H9 (cell line): ENCODE measurements around the gene NFIL3. TPM values are rescaled to one million over a fixed set of nuclear protein-coding genes. Genes with fewer than 3 reads are reported as not detected.

Experiments used
- DNase-seq: peaks from one replicate; pipeline ENCODE4 v3.0.0-alpha.2; 2017
- H2AFZ ChIP-seq: one replicate; pipeline ENCODE4 v1.6.1; 2013; ENCODE audit warnings: mild to moderate bottlenecking, low read length, control low read depth, moderate library complexity
- H2AK5ac ChIP-seq: 2 replicates; pipeline ENCODE4 v1.6.1; 2013; ENCODE audit warnings: low read length, control low read depth, mixed read lengths; ENCODE audit not compliant: insufficient read length
- H2BK120ac ChIP-seq: one replicate; pipeline ENCODE4 v1.6.1; 2013; ENCODE audit warnings: low read depth, mild to moderate bottlenecking, low read length, control low read depth, inconsistent platforms; ENCODE audit not compliant: poor library complexity, severe bottlenecking
- H2BK12ac ChIP-seq: 2 replicates; pipeline ENCODE4 v1.6.1; 2013; ENCODE audit warnings: low read length, control low read depth, mixed read lengths, low read depth; ENCODE audit not compliant: insufficient read length
- H2BK15ac ChIP-seq: 2 replicates; pipeline ENCODE4 v1.6.1; 2013; ENCODE audit warnings: low read depth, low read length, control low read depth
- H2BK20ac ChIP-seq: one replicate; pipeline ENCODE4 v1.6.1; 2013; ENCODE audit warnings: low read depth, mild to moderate bottlenecking, low read length, control low read depth, inconsistent platforms; ENCODE audit not compliant: poor library complexity, severe bottlenecking
- H2BK5ac ChIP-seq: 2 replicates; pipeline ENCODE4 v1.6.1; 2013; ENCODE audit warnings: low read length, control low read depth, mixed read lengths; ENCODE audit not compliant: insufficient read length
- H3K14ac ChIP-seq: 2 replicates; pipeline ENCODE4 v1.6.1; 2013; ENCODE audit warnings: low read length, control low read depth; ENCODE audit not compliant: insufficient read depth
- H3K18ac ChIP-seq: 2 replicates; pipeline ENCODE4 v1.6.1; 2013; ENCODE audit warnings: low read depth, mild to moderate bottlenecking, mixed read lengths, low read length, control low read depth; ENCODE audit not compliant: insufficient read length
- H3K23ac ChIP-seq: 2 replicates; pipeline ENCODE4 v1.6.1; 2013; ENCODE audit warnings: low read length, control low read depth, mixed read lengths, low read depth; ENCODE audit not compliant: insufficient read length
- H3K23me2 ChIP-seq: 2 replicates; pipeline ENCODE4 v1.6.1; 2013; ENCODE audit warnings: low read depth, mild to moderate bottlenecking, mixed read lengths, low read length, control low read depth; ENCODE audit not compliant: insufficient read length, poor library complexity, severe bottlenecking
- H3K27ac ChIP-seq: 2 replicates; pipeline ENCODE4 v1.5.1; 2013; ENCODE audit warnings: low read length, control low read depth, mixed read lengths, low read depth; ENCODE audit not compliant: insufficient read length
- H3K27me3 ChIP-seq: 2 replicates; pipeline ENCODE4 v1.6.1; 2013; ENCODE audit warnings: low read length, control low read depth, inconsistent platforms; ENCODE audit not compliant: insufficient read depth
- H3K4ac ChIP-seq: 2 replicates; pipeline ENCODE4 v1.6.1; 2013; ENCODE audit warnings: low read depth, mild to moderate bottlenecking, control low read depth, inconsistent platforms, low read length, moderate library complexity
- H3K4me1 ChIP-seq: 2 replicates; pipeline ENCODE4 v1.6.1; 2013; ENCODE audit warnings: low read length, control low read depth, inconsistent platforms; ENCODE audit not compliant: insufficient read depth
- H3K4me2 ChIP-seq: 2 replicates; pipeline ENCODE4 v1.6.1; 2013; ENCODE audit warnings: low read length, control low read depth, mixed read lengths; ENCODE audit not compliant: insufficient read length, insufficient read depth
- H3K56ac ChIP-seq: 2 replicates; pipeline ENCODE4 v1.6.1; 2013; ENCODE audit warnings: low read depth, mild to moderate bottlenecking, mixed read lengths, low read length, control low read depth; ENCODE audit not compliant: insufficient read length
- H3K79me1 ChIP-seq: 2 replicates; pipeline ENCODE4 v1.6.1; 2013; ENCODE audit warnings: low read depth, mild to moderate bottlenecking, moderate library complexity, low read length, control low read depth, inconsistent platforms; ENCODE audit not compliant: insufficient read depth, poor library complexity, severe bottlenecking
- H3K79me2 ChIP-seq: 2 replicates; pipeline ENCODE4 v1.6.1; 2013; ENCODE audit warnings: low read length, control low read depth, inconsistent platforms; ENCODE audit not compliant: insufficient read depth
- H3K9ac ChIP-seq: 2 replicates; pipeline ENCODE4 v1.6.1; 2013; ENCODE audit warnings: low read length, control low read depth, mixed read lengths; ENCODE audit not compliant: insufficient read length; ENCODE audit errors: extremely low read depth
- H3K9me3 ChIP-seq: one replicate; pipeline ENCODE4 v1.6.1; 2013; ENCODE audit warnings: low read depth, low read length, inconsistent platforms; ENCODE audit not compliant: control insufficient read depth
- H3T11ph ChIP-seq: one replicate; pipeline ENCODE4 v1.6.1; 2013; ENCODE audit warnings: mild to moderate bottlenecking, low read length, control low read depth, inconsistent platforms
- H4K20me1 ChIP-seq: one replicate; pipeline ENCODE4 v1.6.1; 2013; ENCODE audit not compliant: control insufficient read depth, insufficient read length, insufficient read depth
- H4K5ac ChIP-seq: 2 replicates; pipeline ENCODE4 v1.6.1; 2013; ENCODE audit warnings: low read depth, mild to moderate bottlenecking, mixed read lengths, low read length, control low read depth; ENCODE audit not compliant: insufficient read length
- H4K8ac ChIP-seq: replicated peaks from 2 replicates; pipeline ENCODE4 v1.6.1; 2013; ENCODE audit warnings: low read length, control low read depth, mixed read lengths, low read depth; ENCODE audit not compliant: insufficient read length
- H4K91ac ChIP-seq: 2 replicates; pipeline ENCODE4 v1.6.1; 2013; ENCODE audit warnings: low read depth, mild to moderate bottlenecking, moderate library complexity, mixed read lengths, low read length, control low read depth; ENCODE audit not compliant: insufficient read length
- H3K27ac Mint-ChIP-seq, 3 experiments: 2 replicates in 2 of 3; 3 replicates in 1 of 3; pipeline ENCODE4 v1.8.0; 2020 to 2021; ENCODE audit warnings: mixed read lengths in 3 of 3, mild to moderate bottlenecking in 1 of 3, moderate library complexity in 1 of 3
- H3K27me3 Mint-ChIP-seq: 2 replicates; pipeline ENCODE4 v1.8.0; 2021; ENCODE audit warnings: low read depth, mild to moderate bottlenecking, moderate library complexity, mixed read lengths
- H3K36me3 Mint-ChIP-seq, 3 experiments: 2 replicates in 2 of 3; 3 replicates in 1 of 3; pipeline ENCODE4 v1.8.0; 2020 to 2021; ENCODE audit warnings: low read depth in 3 of 3, mixed read lengths in 3 of 3; ENCODE audit not compliant: insufficient read depth in 1 of 3
- H3K4me1 Mint-ChIP-seq, 2 experiments: 2 replicates each; pipeline ENCODE4 v1.8.0; 2020; ENCODE audit warnings: mixed read lengths in 2 of 2
- H3K4me3 Mint-ChIP-seq, 2 experiments: 2 replicates in 1 of 2; 3 replicates in 1 of 2; pipeline ENCODE4 v1.8.0; 2020 to 2021; ENCODE audit warnings: mild to moderate bottlenecking in 2 of 2, mixed read lengths in 2 of 2, moderate library complexity in 1 of 2
- H3K9me3 Mint-ChIP-seq, 2 experiments: 2 replicates in 1 of 2; 3 replicates in 1 of 2; pipeline ENCODE4 v1.8.0; 2020; ENCODE audit warnings: mild to moderate bottlenecking in 2 of 2, mixed read lengths in 2 of 2, moderate library complexity in 1 of 2
- CTCF ChIP-seq: fragments of 200-600 bp; sonication (generic); conservative IDR thresholded peaks from 3 replicates; pipeline ENCODE4 v1.8.0; 2021; ENCODE audit warnings: antibody characterized with exemption, mild to moderate bottlenecking
- WGBS: extraction: QIAGEN DNeasy Blood & Tissue Kit; methylation state at CpG from one replicate; pipeline ENCODE4 v1.1.7; 2013; ENCODE audit warnings: missing lambda C conversion rate, low lambda C conversion rate, mixed read lengths; ENCODE audit not compliant: insufficient read length; ENCODE audit errors: extremely low coverage; 5-methylcytosine and 5-hydroxymethylcytosine counted together
- total RNA-seq: library from RNA; stranded (reverse); gene quantifications from 2 replicates; pipeline ENCODE4 v1.2.1, GENCODE V29; 2021

NFIL3 gene
- total RNA-seq, 1 experiment from 2014 or later: 8.4 TPM

- no peak for TF ChIP-seq CTCF
- Histone ChIP-seq H3K27ac (no peak overlapping the region), H3K4me1 (no peaks in the 10 kb centered on the region), H4K8ac (no peak overlapping the region), H2AK5ac (no peak overlapping the region), H4K5ac (no peak overlapping the region), H3K4ac (no peak overlapping the region), H3T11ph (no peak overlapping the region), H2AFZ (no peak overlapping the region), H3K56ac (no peak overlapping the region), H4K20me1 (no peaks in the 10 kb centered on the region), H3K18ac (no peak overlapping the region), H3K14ac (no peak overlapping the region), H3K23ac (no peak overlapping the region), H3K4me2 (peak overlapping the region; percentile 100), H2BK5ac (no peak overlapping the region), H2BK20ac (no peak overlapping the region), H3K23me2 (peaks cover 19% of the 10 kb centered on the region), H3K27me3 (peaks cover 28% of the 10 kb centered on the region; the same call in 1 of the 2 replicates), H3K9ac (no peak overlapping the region), H2BK120ac (no peak overlapping the region), H3K9me3 (no peaks in the 10 kb centered on the region), H2BK15ac (no peak overlapping the region), H3K79me1 (no peaks in the 10 kb centered on the region), H3K79me2 (peaks cover 2% of the 10 kb centered on the region; the same call in 1 of the 2 replicates), H2BK12ac (no peak overlapping the region), H4K91ac (no peak overlapping the region)
- Mint-ChIP-seq H3K4me3 (peak overlapping the region; percentile 90 to 93), H3K36me3 (no peaks in the 10 kb centered on the region), H3K4me1 (peaks cover 28 to 33% of the 10 kb centered on the region in 2 experiments), H3K27ac (no peak overlapping the region), H3K27me3 (peaks cover 64% of the 10 kb centered on the region), H3K9me3 (peaks cover 0 to 4% of the 10 kb centered on the region in 2 experiments; a peak in 2 of 5 replicates)
- DNase-seq: no peak
- no CpG with 5 or more reads among the region's 16 CpGs for WGBS
These were observed 1.5 kb downstream of the NFIL3 start for GRCh38 chr9:91421971-91422757.
